SU-DHL-6 (cell line): ENCODE measurements around the gene PTPRN2.

ENCODE experiments used
- EZH2phosphoT487 ChIP-seq: fragments of 200-600 bp; sonication (generic), shearing (Covaris generic); conservative IDR thresholded peaks from 2 replicates; pipeline ENCODE4 v1.6.1; 2018; ENCODE audit warnings: mild to moderate bottlenecking, antibody characterized with exemption, low read length, moderate library complexity, mixed read lengths
- TF ChIP-seq, protein P1 (sequence below): fragments of 200-600 bp; sonication (generic); IDR thresholded peaks from one replicate; pipeline ENCODE4 v1.5.1; 2017; ENCODE audit warnings: antibody characterized with exemption, mild to moderate bottlenecking, low read length, moderate library complexity; ENCODE audit not compliant: insufficient read depth, poor library complexity, severe bottlenecking

- TF ChIP-seq, protein P1, sequence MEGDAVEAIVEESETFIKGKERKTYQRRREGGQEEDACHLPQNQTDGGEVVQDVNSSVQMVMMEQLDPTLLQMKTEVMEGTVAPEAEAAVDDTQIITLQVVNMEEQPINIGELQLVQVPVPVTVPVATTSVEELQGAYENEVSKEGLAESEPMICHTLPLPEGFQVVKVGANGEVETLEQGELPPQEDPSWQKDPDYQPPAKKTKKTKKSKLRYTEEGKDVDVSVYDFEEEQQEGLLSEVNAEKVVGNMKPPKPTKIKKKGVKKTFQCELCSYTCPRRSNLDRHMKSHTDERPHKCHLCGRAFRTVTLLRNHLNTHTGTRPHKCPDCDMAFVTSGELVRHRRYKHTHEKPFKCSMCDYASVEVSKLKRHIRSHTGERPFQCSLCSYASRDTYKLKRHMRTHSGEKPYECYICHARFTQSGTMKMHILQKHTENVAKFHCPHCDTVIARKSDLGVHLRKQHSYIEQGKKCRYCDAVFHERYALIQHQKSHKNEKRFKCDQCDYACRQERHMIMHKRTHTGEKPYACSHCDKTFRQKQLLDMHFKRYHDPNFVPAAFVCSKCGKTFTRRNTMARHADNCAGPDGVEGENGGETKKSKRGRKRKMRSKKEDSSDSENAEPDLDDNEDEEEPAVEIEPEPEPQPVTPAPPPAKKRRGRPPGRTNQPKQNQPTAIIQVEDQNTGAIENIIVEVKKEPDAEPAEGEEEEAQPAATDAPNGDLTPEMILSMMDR, result no peak
- no peak for TF ChIP-seq EZH2phosphoT487
Observed at GRCh38 chr7:158026636-158027265, 560.9 kb downstream of the PTPRN2 start.
